NCI-H2029 treated with DMSO at 0.1 percent for 48 hours (cell line): ENCODE data around the gene TRIM38.
A peak's percentile ranks its signal among the peaks of the same experiment; 100 is the strongest.

ENCODE experiments used
- DNase-seq: peaks from one replicate; lab custom pipeline; 2025; lab: John Stamatoyannopoulos, UW

TRIM38 gene

GRCh38 chr6:26026833-26027490 lies 64.4 kb downstream of the TRIM38 start:
- DNase-seq, result peak; percentile 96

DNA sequence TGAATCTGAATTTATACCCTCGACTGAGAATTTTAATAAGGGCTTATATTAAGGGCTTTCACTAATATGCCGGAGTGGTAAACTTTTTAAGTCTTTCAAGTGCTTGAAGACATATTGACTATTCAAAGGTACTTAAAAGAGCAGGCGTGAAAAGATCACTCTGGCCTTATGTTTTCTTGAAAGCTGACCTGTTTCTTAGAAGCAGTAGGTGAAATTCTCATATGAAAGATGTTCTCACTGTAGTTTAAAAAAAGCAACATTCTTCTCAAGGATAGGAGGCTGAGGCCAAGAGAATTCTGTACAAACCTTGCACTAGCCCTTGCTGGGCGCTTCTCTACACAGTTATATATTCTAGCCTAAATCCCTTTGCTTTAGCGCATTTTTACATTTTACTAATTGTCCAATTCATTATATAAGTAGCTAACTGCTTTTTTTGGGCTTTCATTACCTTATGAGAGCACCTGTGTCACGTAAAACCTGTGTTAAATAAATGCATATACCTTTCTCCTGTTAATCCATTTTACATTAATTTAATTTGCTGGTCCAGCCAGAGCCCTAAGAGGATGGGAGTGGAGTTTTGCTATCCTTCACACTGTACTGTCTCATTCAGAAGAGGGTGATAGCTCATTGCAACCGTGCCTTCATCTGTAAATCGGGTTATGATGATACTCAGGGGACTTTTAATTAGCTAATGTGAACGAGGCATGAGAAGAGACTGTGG lies 65.0 kb downstream of the TRIM38 start:
- no peak for DNase-seq

DNA sequence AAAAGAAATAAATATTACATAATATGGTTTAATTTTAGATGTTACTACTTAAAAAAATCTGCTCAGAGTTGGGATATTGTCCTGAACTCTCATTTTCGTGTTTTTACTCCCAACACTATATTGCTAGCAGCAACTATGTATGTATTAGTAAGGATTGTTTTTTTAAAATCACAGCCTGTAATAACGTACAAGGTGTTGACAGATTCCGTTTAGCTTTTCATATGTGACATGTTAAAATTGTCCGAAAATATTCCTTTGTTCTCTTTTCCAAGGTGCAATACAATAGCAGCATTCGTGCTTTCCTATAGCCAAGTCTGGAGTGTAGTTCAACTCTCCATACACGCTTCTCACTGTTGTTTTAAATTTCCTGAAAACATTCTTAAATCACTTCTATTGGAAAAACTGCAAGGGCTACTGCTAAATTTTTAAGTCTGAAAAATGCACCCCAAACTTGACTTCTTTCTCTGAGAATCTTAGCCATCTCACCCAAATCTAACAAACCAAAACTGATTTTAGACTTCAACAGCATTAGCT lies 65.7 kb downstream of the TRIM38 start:
- DNase-seq, result no peak

DNA sequence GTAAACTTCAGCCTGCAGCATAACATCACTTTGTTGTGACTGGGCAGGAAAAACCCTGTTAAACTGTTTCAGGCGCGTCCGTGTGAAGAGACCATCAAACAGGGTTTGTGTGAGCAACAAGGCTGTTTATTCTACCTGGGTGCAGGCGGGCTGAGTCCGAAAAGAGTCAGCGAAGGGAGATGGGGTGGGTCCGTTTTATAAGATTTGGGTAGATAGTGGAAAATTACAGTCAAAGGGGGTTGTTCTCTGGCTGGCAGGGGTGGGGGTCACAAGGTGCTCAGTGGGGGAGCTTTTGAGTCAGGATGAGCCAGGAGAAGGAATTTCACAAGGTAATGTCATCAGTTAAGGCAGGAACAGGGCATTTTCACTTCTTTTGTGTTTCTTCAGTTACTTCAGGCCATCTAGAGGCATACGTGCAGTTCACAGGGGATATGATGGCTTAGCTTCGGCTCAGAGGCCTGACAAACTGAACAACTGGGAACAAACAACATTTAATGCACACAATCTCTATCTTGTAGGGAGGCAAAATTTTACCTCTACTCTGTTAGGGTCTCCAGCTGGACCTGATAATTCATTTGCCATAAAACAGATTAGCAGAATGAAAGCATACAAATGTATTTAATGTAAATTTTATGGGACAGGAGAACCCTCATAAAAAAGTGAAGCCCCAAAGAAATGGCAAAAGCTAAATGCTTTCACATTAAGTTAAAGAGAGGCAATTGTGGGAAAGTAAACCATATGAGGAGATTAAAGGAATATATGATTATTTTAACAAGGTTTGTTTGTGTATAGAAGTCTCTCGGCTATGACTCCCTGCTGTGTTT lies 66.4 kb downstream of the TRIM38 start:
- DNase-seq, result no peak

- DNase-seq, result no peak
These were observed 66.9 kb downstream of the TRIM38 start for GRCh38 chr6:26029570-26029856.

DNA sequence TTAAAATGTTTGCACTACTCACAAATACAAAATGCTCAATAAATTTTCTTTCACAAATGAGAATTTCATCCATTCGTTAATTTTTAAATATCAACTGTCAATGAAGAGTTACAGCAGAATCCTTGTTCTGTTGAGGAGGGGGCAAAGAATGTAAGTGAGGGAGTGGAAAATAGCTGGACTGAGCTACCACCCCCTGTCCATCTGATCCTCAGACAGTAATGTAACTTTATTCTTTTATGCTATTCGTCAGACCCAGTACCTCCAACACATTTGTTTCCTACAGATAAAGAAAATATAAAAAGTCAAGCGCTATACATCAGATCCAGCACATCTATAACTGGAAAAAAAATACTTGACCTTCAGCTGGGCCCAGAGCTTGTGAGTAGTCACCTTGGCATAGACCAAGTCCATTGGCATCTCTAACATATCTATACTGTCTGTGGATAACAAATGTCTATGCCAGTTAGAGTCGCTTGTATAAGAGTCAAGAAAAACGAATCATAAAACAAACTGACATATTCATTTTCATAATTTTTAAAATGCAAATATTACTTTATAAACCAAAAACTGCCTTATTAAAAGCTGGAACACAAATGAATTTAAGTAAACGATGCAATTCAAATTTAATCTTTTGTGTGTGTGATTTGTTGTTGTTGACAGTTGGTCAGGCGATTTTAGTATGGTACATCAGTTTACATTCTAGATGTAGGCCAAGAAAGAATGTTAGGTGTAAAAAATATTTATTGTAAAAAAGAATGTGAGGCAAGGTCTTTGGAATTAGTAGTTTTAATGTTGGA lies 67.5 kb downstream of the TRIM38 start:
- DNase-seq, result no peak

- DNase-seq, result no peak
These were observed 68.1 kb downstream of the TRIM38 start for GRCh38 chr6:26030716-26031115.

DNA sequence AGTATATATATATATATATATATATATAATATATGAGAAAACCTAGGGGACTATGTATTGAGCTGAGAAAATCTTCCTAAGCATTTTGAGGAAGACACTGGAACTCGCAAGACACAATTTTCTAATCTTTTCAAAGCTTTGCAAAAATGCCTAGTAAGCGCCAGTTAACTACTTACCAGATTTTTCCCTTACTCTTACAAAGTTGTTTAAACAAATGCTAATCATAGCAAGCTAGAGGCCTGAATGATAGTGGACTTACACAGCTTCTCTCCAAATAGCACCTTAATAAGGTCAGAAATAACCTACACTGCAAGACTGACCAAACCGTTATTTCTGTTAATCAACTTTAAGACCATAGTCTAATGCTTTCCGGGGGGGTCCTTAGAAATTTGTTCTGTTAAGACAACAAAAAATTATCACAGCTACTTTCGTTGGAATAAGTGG lies 68.6 kb downstream of the TRIM38 start:
- DNase-seq, result peak; percentile 54

DNA sequence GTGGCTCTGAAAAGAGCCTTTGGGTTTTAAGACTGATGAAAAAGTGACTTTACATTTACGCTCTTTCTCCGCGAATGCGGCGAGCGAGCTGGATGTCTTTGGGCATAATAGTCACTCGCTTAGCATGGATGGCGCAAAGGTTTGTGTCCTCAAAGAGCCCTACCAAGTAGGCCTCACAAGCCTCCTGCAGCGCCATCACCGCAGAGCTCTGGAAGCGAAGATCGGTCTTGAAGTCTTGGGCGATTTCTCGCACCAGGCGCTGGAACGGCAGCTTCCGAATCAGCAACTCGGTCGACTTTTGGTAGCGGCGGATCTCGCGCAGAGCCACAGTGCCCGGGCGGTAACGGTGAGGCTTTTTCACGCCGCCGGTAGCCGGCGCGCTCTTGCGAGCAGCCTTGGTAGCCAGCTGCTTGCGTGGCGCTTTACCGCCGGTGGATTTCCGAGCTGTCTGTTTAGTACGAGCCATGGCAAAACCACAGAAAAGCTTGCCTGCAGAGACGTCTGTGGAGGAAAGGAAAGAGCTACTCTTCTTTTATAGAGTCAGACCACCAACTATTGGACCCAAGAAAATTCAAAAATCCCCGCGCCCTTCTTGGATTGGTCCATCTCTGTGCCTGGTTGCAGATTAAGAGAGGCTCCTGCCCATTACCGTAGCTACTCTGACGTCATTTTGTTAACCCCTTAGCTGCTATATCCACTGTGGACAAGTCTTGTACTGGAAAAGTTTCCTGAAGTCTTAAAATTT lies 69.2 kb downstream of the TRIM38 start:
- peak; percentile 99 for DNase-seq

GRCh38 chr6:26032340-26033084 lies 69.9 kb downstream of the TRIM38 start:
- DNase-seq, result no peak

- DNase-seq, result peak; percentile 98
These were observed 70.7 kb downstream of the TRIM38 start for GRCh38 chr6:26033085-26033940.

DNA sequence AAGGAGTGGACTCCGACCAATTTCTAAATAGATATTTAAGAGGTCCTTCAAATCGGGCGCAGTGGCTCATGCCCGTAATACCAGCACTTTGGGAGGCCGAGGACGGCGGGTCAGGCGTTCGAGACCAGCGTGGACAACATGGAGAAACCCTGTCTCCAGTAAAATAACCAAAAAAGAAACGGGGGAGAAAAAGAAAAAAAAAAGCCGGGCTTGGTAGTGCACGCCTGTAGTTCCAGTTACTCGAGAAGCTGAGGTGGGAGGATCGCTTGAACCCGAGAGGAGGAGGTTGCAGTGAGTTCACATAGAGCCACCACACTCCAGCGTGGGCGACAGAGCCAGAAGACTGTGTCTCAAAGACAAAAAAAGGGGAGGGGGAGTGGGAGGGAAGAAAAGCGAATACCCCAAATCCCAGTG lies 71.3 kb downstream of the TRIM38 start:
- no peak for DNase-seq

GRCh38 chr6:26034905-26035304 lies 72.3 kb downstream of the TRIM38 start:
- no peak for DNase-seq
